Measurements from ENCODE around the gene MSI2. TPM values are rescaled to one million over a fixed set of nuclear protein-coding genes. Genes with fewer than 3 reads are reported as not detected.

The MSI2 gene
- total and polyA plus RNA-seq, 2 experiments from 2014 or later, result 18.9 to 41.8 TPM

GRCh38 chr17:57290981-57291380 is 34.7 kb downstream of the MSI2 start (continued):
- no peak for TF ChIP-seq ZNF462 (CRISPR knock-in tag; IDR thresholded peaks at IDR 0.05)

GRCh38 chr17:57292091-57292490 is 35.8 kb downstream of the MSI2 start:
- H3K4me1 ChIP-seq (ENCODE audit: insufficient read depth), result peaks cover 31% of the 10 kb centered on the region
- ATAC-seq (no peak), DNase-seq (ENCODE audit: low spot score) (no peak)
- no peak overlapping the region for H3K4me3 ChIP-seq
- H3K79me2 ChIP-seq (replicated peaks; ENCODE audit: insufficient read depth), result peaks cover 37% of the 10 kb centered on the region
- H3K36me3 ChIP-seq (ENCODE audit: insufficient read depth), result no peaks in the 10 kb centered on the region
- H3K27me3 Mint-ChIP-seq (ENCODE audit: insufficient read depth, low read depth, poor library complexity), result peaks cover 6% of the 10 kb centered on the region
- peaks cover 28% of the 10 kb centered on the region for H4K20me1 ChIP-seq (replicated peaks; ENCODE audit: insufficient read depth)
- no peaks in the 10 kb centered on the region for H3K9me2 ChIP-seq (ENCODE audit: insufficient read depth)
- H2AFZ ChIP-seq, result no peak overlapping the region
- no peaks in the 10 kb centered on the region for H3K9me3 Mint-ChIP-seq
- H3K4me3 Mint-ChIP-seq, result no peak overlapping the region
- peaks cover 11% of the 10 kb centered on the region; the same call in 2 of the 3 replicates for H3K36me3 Mint-ChIP-seq (ENCODE audit: low read depth)
- no peaks in the 10 kb centered on the region for H3F3A ChIP-seq (replicated peaks; ENCODE audit: low read depth)
- no peaks in the 10 kb centered on the region for H3K27me3 ChIP-seq (ENCODE audit: insufficient read depth)
- no peak overlapping the region for H3K4me2 ChIP-seq
- no peak overlapping the region; the same call in 1 of the 2 replicates for H3K27ac Mint-ChIP-seq
- H3K4me1 Mint-ChIP-seq, result peaks cover 55% of the 10 kb centered on the region
- no peak overlapping the region for H3K27ac ChIP-seq (ENCODE audit: low read depth)
- TF ChIP-seq CREB1 (CRISPR knock-in tag; IDR thresholded peaks at IDR 0.05; ENCODE audit: low read depth) (no peak), STAT1 (IDR thresholded peaks at IDR 0.05; ENCODE audit: unreplicated experiment) (no peak), EZH2 (IDR thresholded peaks at IDR 0.05; ENCODE audit: low read depth, unreplicated experiment) (no peak), POLR2AphosphoS5 (IDR thresholded peaks at IDR 0.05; ENCODE audit: low read depth) (no peak), JUNB (IDR thresholded peaks at IDR 0.05; ENCODE audit: unreplicated experiment) (no peak), EZH2phosphoT487 (IDR thresholded peaks at IDR 0.05; ENCODE audit: unreplicated experiment) (no peak), REST (IDR thresholded peaks at IDR 0.05; ENCODE audit: unreplicated experiment) (no peak), ZNF114 (CRISPR knock-in tag; IDR thresholded peaks at IDR 0.05) (no peak)

Measured in GM23338 (cell line).